GM19455 (cell line): ENCODE results near the gene SPON1.
A peak's percentile ranks its signal among the peaks of the same experiment; 100 is the strongest.
"Not testable (repeated sequence)": the region's sequence is repeated elsewhere in the genome, so short reads cannot be mapped to it uniquely, and the experiment has no call there.

Source experiments
- ATAC-seq: cut with Tn5 transposase; IDR thresholded peaks from one replicate; pipeline ENCODE4 v1.9.1; 2021; ENCODE audit not compliant: unreplicated experiment

SPON1 gene

DNA sequence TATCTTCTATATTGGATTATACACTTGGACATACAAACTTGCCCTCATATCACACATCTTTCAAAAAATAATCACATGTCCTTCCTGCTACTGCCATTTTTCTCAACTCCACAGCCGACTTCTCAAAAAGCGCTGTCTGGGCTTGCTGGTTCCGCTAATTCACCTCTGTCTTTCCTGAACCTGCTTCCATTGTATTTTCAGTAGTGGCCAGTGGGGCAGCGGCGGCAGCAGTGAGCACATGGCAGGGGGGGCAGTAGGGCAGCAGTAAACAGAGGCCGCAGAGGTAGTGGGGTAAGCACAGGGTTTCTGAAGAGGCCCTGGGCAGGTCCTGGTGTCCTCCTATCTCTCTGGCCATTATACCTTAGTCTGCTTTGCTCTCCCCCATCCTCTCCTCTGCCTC is 270.1 kb downstream of the SPON1 start:
- ATAC-seq = no peak

DNA sequence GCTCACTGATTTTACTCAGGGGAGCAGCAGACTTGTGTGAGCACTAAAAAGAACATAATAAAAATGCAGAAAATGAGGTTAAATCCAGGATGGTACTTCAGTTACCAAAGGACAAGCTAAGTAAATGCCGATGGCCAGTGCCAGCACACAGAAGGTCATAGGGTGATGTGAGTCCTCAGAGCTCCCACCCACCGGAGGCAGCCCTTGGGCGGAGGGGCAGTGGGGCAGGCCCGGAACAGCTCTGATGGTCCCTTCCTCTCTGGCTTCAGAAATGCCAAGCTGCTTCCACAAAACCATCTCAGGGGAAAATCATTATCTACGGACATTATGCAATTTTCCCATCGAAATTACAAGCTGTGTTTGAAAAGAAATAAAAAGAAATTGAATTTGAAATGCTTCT is 271.9 kb downstream of the SPON1 start:
- ATAC-seq = no peak

DNA sequence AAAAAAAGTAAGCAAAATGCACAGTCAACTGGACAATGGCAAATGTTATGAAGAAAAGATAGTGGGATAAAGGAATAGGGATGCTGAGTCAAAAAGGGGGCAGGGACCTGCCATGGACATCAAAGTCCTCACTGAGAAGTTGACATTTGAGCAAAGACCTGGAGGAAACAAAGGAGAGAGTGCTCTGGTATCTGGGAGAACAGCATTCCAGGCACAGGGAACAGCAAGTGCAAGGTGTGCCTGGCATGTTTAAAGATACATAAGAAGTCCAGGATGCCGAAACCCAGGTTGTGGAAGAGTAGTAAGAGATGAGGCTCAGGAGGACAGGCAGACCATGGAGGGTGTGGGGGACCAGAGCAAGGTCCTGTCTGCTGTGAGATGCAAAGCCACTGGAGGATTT is 273.2 kb downstream of the SPON1 start:
- no peak for ATAC-seq

DNA sequence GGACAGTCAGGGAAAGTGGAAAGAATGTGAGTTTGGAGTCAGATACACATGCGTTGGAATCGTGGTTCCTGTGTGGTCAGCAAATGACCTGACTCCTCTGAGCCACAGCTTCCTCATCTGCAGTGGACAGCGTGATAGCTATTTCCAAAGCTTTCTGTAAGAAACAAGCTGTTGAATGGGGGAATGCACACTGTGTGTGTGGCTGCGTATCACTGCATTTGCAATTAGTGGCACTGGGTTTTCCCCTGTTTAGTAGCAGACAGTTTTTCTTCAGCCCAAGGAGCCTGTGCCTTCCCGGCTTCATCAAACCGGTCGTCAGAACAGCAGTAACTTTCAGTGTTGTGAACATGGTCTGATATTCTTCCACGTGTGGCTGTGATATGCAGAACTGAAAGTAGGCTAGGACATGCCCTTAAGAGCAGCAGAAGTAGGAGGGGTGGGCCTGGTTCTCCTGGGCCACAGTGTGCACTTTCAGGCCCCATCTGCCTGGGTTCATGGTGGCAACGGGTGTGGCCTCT is 275.0 kb downstream of the SPON1 start:
- ATAC-seq = peak; percentile 99

DNA sequence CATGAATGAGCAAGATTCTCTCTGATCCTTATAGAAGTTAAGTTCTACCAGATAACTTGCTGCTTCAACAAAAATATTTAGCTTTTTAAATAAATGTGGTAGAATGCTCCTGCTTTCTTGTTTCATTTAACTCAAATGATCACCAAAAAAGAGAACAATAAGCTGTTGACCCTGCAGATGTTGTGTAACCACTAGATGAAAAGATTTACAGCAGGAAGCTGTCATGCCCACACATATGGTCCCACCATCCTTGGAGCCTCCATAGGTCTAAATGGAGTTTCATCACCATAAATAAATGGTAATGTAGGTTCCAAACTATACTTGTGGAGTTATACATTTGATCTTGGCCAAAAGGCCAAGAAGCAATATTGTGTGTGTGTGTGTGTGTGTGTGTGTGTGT is 277.7 kb downstream of the SPON1 start:
- ATAC-seq = no peak

- ATAC-seq = no peak
Measured at GRCh38 chr11:14240951-14241350, 278.4 kb downstream of the SPON1 start.

DNA sequence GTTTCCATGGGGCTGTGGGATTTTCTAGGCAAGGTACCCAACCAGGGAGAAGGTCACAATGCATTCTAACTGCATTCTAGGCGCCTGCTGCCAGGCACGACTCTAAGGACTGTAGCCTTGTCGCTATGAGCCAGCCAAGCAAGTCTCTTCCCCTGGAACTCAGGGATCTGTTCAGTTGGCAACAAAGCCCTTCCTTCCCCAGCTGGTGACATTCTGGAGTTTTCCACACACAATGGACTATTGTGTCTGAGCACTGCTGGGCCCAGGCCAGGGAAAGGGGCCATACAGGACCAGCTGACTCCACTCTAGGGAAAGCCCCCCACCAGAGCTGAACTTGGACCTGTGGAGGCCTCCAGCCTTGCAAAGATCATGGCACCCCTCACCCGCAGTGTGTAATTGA is 279.7 kb downstream of the SPON1 start:
- ATAC-seq = no peak

GRCh38 chr11:14242733-14243132 is 280.2 kb downstream of the SPON1 start:
- no peak for ATAC-seq

DNA sequence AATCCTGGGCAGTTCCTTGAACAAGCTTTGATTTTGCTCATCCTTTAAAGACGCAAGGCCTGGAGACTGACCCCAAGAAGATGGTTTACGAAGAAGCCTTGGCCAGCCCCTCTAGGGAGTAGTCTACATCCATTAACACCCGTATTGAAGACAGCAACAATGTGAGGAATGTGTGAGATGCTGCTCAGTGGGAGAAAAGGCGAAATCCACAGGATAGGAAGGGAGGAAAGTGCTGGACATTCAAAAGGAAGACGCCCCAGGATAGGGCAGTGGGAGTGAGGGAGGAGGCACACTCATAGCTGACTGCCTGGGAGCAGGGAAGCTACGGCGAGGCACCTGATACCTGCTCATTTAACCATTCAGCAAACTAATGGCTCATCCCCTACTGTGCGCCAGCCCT is 282.4 kb downstream of the SPON1 start:
- ATAC-seq = no peak

DNA sequence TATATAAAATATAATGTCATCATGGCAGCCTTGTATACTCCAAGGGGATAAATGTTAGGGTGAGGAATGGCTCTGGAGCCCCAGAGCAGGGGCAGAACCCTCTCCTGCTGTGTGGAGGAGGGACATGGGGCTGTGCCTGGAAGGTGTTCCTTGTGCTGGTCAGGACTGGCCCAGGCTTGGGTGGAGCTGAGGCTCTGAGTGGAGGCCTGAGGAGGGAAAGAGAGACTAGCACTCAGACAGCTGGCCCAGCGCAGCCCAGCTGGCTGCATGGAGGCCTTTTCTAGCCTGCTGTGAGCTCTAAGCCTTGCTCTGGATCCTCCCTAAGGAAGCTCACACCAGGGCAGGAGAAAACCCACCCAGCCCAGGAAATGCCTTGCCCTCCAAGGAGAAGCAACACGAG is 282.9 kb downstream of the SPON1 start:
- no peak for ATAC-seq

DNA sequence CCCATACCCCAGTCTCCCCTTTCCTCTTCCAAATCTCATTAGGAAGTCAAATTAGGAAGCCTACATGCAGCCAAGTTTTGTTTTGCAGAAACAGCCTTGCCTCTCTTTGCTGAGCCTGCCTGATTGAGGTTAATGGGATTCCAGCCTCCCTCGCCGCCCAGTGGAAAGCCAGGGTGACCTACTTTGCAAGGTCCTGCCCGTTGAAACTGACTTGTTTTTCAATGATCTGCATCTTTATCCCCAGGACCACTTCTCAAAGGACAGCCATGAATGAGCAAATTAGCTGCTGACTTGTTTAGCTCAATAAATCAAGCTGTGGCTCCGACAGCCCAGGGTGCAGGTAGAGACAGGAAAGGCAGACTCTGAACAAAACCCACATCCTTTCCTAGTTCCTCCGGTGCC is 286.1 kb downstream of the SPON1 start:
- no peak for ATAC-seq

DNA sequence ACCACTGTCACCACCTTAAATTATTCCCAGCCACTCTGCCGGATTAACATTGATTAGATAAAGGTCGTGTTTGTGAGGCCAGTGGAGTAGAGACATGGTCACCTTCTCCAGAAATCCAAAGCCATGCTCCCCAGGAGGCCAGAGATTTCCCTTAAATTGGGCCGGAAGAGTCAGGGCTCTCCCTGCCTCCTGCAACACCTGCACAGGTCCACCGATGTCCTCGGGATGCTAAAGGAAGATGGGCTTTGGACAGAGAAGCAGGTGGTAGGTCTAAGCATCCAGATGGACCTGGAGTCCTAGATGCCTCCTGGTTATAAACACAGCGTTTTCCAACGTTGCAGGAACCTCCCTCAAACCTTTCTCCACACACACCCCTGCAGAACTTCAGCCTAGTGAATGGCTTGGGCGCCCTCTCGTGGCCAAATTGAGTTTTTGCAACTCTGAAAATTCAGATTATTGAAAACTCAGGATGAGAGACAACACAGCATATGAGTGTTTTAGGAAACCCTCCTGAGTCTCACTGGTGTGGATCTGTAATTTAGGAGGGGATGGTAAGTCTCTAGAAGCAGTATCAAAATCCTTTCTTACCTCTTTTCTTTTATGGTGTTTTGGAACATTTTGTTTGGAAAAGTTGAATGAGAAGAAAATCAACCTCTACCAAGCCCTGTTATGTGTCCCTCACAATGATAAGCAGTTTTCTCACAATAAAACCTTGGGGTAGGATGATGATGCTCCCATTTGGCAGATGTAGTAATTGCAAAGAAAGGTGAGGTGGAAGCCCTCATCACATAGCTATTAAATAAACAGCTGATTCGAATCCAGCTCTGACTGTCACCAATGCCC is 286.8 kb downstream of the SPON1 start:
- ATAC-seq = no peak

GRCh38 chr11:14251754-14252153 is 289.2 kb downstream of the SPON1 start:
- ATAC-seq = no peak

GRCh38 chr11:14252501-14252900 is 290.0 kb downstream of the SPON1 start:
- not testable (repeated sequence) for ATAC-seq

DNA sequence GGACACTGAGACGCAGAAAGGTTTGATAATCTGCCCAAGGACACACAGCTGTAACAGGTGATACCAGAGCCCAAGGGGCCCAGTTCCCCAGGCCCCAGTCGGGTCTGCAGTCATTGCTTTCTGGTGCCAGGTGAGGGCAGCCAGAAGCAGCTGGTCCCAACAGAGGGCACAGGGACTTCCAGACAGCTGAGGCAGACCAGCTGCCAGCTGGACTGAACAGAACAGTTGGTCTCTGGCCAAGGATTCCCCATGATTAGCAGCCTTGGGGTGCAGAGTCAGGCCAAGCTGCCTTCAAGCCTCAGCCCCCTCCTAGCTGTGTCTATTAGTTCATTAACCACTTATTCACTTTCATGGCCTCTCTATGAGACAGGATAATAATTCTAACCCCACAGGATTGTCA is 290.9 kb downstream of the SPON1 start:
- no peak for ATAC-seq

- no peak for ATAC-seq
Measured at GRCh38 chr11:14253840-14254239, 291.3 kb downstream of the SPON1 start.

DNA sequence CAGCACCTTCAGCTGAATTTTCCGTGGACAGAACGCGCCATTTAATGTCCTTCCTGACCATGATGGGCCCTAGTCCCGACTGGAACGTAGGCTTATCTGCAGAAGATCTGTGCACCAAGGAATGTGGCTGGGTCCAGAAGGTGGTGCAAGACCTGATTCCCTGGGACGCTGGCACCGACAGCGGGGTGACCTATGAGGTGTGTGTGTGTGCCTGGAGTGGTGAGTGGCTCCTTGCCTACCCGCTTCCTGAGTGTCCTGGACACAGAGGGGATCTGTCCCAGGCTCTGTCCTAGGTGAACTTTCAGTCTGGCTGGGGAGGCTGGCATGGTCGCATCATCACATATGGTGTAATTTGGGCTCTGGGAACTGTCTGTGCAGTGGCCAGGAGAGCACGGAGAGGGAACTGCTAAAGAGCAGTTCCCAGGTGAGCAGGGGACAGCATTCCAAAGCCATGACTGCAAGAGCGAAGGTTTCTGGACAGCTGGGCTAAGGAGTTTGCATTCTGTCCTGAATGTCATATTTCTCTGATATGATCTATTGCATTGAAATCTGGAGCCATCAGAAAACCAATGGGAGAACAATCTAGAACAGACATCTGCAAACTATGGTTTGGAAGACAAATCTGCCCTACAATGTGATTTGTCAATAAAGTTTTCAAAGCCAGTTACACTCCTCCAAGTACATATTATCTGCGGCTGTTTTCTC is 292.2 kb downstream of the SPON1 start:
- no peak for ATAC-seq

DNA sequence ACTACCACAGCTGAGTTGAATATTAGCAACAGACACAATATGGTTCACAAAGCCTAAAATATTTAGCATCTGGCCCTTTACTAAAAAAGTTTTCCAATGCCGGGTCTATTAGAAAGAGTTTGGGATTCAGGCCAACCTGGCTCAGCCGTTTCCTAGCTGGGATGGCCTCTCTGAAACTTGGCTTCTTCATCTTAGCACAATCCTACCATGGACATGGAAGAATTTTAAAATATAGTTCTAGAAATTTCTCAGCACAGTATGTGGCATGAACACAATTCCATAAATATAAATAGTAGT is 292.7 kb downstream of the SPON1 start:
- no peak for ATAC-seq

- ATAC-seq = no peak
Measured at GRCh38 chr11:14258221-14258935, 295.9 kb downstream of the SPON1 start.

DNA sequence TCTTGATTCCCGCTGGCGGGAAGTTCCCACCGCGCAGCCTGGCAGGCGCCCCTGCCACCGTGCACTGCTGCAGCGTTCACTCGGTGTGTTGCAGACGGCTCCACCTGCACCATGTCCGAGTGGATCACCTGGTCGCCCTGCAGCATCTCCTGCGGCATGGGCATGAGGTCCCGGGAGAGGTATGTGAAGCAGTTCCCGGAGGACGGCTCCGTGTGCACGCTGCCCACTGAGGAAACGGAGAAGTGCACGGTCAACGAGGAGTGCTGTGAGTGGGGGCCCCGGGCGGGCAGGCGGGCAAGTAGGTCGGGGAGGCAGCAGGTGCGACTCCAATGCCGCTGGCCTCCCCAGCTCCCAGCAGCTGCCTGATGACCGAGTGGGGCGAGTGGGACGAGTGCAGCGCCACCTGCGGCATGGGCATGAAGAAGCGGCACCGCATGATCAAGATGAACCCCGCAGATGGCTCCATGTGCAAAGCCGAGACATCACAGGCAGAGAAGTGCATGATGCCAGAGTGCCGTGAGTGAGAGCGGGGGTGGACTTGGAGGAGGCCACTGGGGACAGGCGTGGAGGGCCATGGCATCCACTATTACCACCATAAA is 296.8 kb downstream of the SPON1 start:
- ATAC-seq = no peak

GRCh38 chr11:14259878-14260277 is 297.4 kb downstream of the SPON1 start:
- no peak for ATAC-seq
